GM13976 (cell line): ENCODE data around the gene TRPC4AP.

Experiments
- DNase-seq: peaks from one replicate; pipeline ENCODE4 v3.0.0; 2012; ENCODE audit warnings: low spot score
- in situ Hi-C: fragments of 300-500 bp; cut with MboI; formaldehyde crosslinking; loops from one replicate; pipeline ENCODE4 v1.12.0; 2022; ENCODE audit warnings: low sequenced_read_pairs, mixed read lengths, inconsistent platforms; ENCODE audit not compliant: unreplicated experiment
- TF ChIP-seq, protein P1 (sequence below): IDR thresholded peaks from 2 replicates; pipeline ENCODE4 v1.5.1; 2012; ENCODE audit warnings: borderline replicate concordance, mild to moderate bottlenecking; ENCODE audit not compliant: insufficient read depth; ENCODE audit errors: extremely low read depth, missing control alignments, control extremely low read depth

Gene TRPC4AP

GRCh38 chr20:34994509-34995131, 98.0 kb downstream of the TRPC4AP start:
- TF ChIP-seq, protein P1, sequence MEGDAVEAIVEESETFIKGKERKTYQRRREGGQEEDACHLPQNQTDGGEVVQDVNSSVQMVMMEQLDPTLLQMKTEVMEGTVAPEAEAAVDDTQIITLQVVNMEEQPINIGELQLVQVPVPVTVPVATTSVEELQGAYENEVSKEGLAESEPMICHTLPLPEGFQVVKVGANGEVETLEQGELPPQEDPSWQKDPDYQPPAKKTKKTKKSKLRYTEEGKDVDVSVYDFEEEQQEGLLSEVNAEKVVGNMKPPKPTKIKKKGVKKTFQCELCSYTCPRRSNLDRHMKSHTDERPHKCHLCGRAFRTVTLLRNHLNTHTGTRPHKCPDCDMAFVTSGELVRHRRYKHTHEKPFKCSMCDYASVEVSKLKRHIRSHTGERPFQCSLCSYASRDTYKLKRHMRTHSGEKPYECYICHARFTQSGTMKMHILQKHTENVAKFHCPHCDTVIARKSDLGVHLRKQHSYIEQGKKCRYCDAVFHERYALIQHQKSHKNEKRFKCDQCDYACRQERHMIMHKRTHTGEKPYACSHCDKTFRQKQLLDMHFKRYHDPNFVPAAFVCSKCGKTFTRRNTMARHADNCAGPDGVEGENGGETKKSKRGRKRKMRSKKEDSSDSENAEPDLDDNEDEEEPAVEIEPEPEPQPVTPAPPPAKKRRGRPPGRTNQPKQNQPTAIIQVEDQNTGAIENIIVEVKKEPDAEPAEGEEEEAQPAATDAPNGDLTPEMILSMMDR: no peak
- in situ Hi-C loops: no loop called here

DNA sequence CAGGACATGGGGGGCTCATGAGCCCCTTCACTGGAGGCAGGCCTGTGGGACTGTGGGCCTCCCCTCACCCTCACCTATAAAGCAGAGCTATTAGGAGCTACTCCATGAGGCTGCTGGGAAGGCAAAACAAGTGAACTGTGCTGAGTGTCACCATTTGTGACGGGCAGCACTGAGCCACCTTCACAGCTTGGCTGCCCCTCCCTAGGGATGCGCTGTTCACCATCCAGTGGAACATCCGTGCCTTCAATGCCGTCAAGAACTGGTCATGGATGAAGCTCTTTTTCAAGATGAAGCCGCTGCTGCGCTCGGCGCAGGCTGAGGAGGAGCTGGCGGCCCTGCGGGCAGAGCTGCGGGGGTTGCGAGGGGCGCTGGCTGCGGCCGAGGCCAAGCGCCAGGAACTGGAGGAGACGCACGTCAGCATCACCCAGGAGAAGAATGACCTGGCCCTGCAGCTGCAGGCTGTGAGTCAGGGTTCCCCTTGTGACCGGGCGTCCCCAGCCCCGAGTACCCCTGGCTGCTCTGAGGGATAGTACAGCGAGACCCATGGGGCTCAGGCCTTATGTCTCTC, 98.6 kb downstream of the TRPC4AP start:
- DNase-seq: no peak
- in situ Hi-C loops: no loop called here
- TF ChIP-seq, protein P1: no peak

More at GRCh38 chr20:34994509-34995131, 98.0 kb downstream of the TRPC4AP start:
- no peak for DNase-seq

GRCh38 chr20:34992751-34993417, 99.7 kb downstream of the TRPC4AP start:
- no peak for DNase-seq
- TF ChIP-seq, protein P1: no peak
- in situ Hi-C loops: no loop called here

DNA sequence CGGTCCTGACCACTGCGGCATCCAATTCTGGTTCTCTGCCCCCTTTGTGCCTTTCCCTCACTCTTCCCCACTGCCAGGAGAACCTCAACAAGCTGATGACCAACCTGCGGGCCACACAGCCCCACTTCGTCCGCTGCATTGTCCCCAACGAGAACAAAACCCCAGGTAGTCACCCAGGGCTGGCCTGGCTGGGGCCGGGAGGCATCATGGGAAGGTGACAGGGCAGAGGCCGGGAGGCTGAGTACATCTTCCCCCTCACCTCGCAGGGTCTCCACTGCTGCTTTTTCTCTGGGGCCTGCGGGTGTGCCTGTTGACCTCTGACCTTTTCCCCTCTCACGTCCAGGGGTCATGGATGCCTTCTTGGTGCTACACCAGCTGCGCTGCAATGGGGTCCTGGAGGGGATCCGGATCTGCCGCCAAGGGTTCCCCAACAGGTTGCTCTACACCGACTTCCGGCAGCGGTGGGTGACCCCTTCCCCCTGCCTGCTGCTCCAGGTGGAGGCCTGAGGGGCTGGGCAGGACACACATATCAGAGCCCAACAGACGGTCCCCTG, 101.9 kb downstream of the TRPC4AP start:
- TF ChIP-seq, protein P1: no peak
- DNase-seq: no peak
- in situ Hi-C loops: no loop called here

DNA sequence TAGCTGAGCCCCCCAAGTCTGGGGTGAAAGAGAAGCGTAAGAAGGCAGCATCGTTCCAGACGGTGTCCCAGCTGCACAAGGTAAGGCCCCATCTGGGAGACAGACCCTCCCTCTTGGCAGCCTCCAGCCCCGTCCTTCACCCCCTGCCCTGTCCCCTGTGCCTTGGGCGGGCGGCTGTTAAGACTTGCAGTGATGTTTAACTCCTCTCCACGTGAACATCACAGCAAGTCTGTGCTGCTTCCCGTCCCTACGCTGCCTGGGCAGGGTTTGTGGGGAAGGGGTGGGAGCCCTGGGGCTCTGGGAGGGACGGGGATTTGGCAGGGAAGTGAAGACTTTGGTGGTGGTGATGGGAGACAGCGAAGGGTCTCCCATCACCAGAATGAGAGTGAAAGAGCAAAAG, 102.4 kb downstream of the TRPC4AP start:
- no peak for DNase-seq
- in situ Hi-C loops: no loop called here
- TF ChIP-seq, protein P1: no peak

GRCh38 chr20:34989670-34990069, 102.9 kb downstream of the TRPC4AP start:
- in situ Hi-C loops: no loop called here
- no peak for DNase-seq
- TF ChIP-seq, protein P1: no peak
